HG03565 (cell line): ENCODE data around the gene NOL4L.
"Not testable (repeated sequence)": the region's sequence is repeated elsewhere in the genome, so short reads cannot be mapped to it uniquely, and the experiment has no call there.

ENCODE experiments used
- ATAC-seq: cut with Tn5 transposase; IDR thresholded peaks from one replicate; pipeline ENCODE4 v1.9.1; 2021; ENCODE audit warnings: mild to moderate bottlenecking, moderate library complexity; ENCODE audit not compliant: unreplicated experiment

The NOL4L gene

GRCh38 chr20:32434434-32434833 is 150.7 kb downstream of the NOL4L start:
- no peak for ATAC-seq

GRCh38 chr20:32433311-32434021 is 151.7 kb downstream of the NOL4L start:
- no peak for ATAC-seq

GRCh38 chr20:32432277-32432676 is 152.9 kb downstream of the NOL4L start:
- ATAC-seq = no peak

GRCh38 chr20:32431457-32431856 is 153.7 kb downstream of the NOL4L start:
- no peak for ATAC-seq

GRCh38 chr20:32429745-32430360 is 155.3 kb downstream of the NOL4L start:
- ATAC-seq = no peak

GRCh38 chr20:32429343-32429742 is 155.8 kb downstream of the NOL4L start:
- no peak for ATAC-seq

GRCh38 chr20:32427996-32428395 is 157.1 kb downstream of the NOL4L start:
- no peak for ATAC-seq

- ATAC-seq = no peak
These were observed 163.8 kb downstream of the NOL4L start for GRCh38 chr20:32421290-32421689.

- no peak for ATAC-seq
These were observed 166.8 kb downstream of the NOL4L start for GRCh38 chr20:32418376-32418775.

GRCh38 chr20:32416206-32416605 is 168.9 kb downstream of the NOL4L start:
- ATAC-seq = no peak

- ATAC-seq = no peak
These were observed 169.6 kb downstream of the NOL4L start for GRCh38 chr20:32415494-32415893.

GRCh38 chr20:32411955-32412706 is 173.0 kb downstream of the NOL4L start:
- no peak for ATAC-seq

GRCh38 chr20:32407131-32407750 is 177.9 kb downstream of the NOL4L start:
- not testable (repeated sequence) for ATAC-seq

- ATAC-seq = no peak
These were observed 178.4 kb downstream of the NOL4L start for GRCh38 chr20:32406701-32407100.

GRCh38 chr20:32404017-32404416 is 181.1 kb downstream of the NOL4L start:
- no peak for ATAC-seq

- no peak for ATAC-seq
These were observed 184.7 kb downstream of the NOL4L start for GRCh38 chr20:32400476-32400875.

GRCh38 chr20:32397567-32398084 is 187.5 kb downstream of the NOL4L start:
- no peak for ATAC-seq

GRCh38 chr20:32396646-32397160 is 188.4 kb downstream of the NOL4L start:
- no peak for ATAC-seq

GRCh38 chr20:32395066-32395465 is 190.1 kb downstream of the NOL4L start:
- no peak for ATAC-seq
